GM23338 (cell line): ENCODE results near the gene PITRM1.

ENCODE experiments used
- CREB1 ChIP-seq: fragments of 250-450 bp; sonication (Bioruptor Pico); IDR thresholded peaks from 2 replicates; pipeline ENCODE4 v1.5.0; 2020; ENCODE audit warnings: low read depth, mild to moderate bottlenecking, moderate library complexity
- EZH2 ChIP-seq: fragments of 200-600 bp; sonication (generic); IDR thresholded peaks from one replicate; pipeline ENCODE4 v1.8.0; 2017; ENCODE audit warnings: antibody characterized with exemption, mild to moderate bottlenecking, low read depth; ENCODE audit not compliant: unreplicated experiment
- EZH2phosphoT487 ChIP-seq: fragments of 200-600 bp; sonication (generic); IDR thresholded peaks from one replicate; pipeline ENCODE4 v1.8.1; 2018; ENCODE audit warnings: antibody characterized with exemption; ENCODE audit not compliant: unreplicated experiment
- NANOG ChIP-seq: IDR thresholded peaks from 2 replicates; pipeline ENCODE4 v1.6.1; 2016; ENCODE audit warnings: antibody characterized with exemption, borderline replicate concordance
- POLR2AphosphoS5 ChIP-seq: IDR thresholded peaks from 2 replicates; pipeline ENCODE4 v1.6.1; 2016; ENCODE audit warnings: antibody characterized with exemption, low read depth
- REST ChIP-seq: IDR thresholded peaks from one replicate; pipeline ENCODE4 v1.6.1; 2018; ENCODE audit warnings: antibody characterized with exemption; ENCODE audit not compliant: unreplicated experiment
- ZNF331 ChIP-seq: fragments of 250-450 bp; sonication (Bioruptor Pico); IDR thresholded peaks from 2 replicates; pipeline ENCODE4 v1.5.0; 2020; ENCODE audit warnings: low read depth, mild to moderate bottlenecking, moderate library complexity
- TF ChIP-seq, protein P1 (sequence below), 2 experiments: fragments of 200-600 bp in 1 of 2; sonication (generic) in 1 of 2; conservative IDR thresholded peaks; 2 replicates each; pipeline versions ENCODE4 v1.5.1 to v1.6.1; 2016 to 2017; ENCODE audit warnings: antibody characterized with exemption in 2 of 2, low read depth in 2 of 2, mild to moderate bottlenecking in 2 of 2, moderate library complexity in 1 of 2

- TF ChIP-seq ZNF331 (no peak), EZH2 (no peak), POLR2AphosphoS5 (no peak), EZH2phosphoT487 (no peak), REST (no peak), CREB1 (CRISPR knock-in tag) (no peak), NANOG (no peak)
- TF ChIP-seq, protein P1, sequence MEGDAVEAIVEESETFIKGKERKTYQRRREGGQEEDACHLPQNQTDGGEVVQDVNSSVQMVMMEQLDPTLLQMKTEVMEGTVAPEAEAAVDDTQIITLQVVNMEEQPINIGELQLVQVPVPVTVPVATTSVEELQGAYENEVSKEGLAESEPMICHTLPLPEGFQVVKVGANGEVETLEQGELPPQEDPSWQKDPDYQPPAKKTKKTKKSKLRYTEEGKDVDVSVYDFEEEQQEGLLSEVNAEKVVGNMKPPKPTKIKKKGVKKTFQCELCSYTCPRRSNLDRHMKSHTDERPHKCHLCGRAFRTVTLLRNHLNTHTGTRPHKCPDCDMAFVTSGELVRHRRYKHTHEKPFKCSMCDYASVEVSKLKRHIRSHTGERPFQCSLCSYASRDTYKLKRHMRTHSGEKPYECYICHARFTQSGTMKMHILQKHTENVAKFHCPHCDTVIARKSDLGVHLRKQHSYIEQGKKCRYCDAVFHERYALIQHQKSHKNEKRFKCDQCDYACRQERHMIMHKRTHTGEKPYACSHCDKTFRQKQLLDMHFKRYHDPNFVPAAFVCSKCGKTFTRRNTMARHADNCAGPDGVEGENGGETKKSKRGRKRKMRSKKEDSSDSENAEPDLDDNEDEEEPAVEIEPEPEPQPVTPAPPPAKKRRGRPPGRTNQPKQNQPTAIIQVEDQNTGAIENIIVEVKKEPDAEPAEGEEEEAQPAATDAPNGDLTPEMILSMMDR (conservative IDR thresholded peaks at IDR 0.05; ENCODE audit: low read depth in 2 of 2): no peak
Measured at GRCh38 chr10:3104251-3104918, 68.2 kb downstream of the PITRM1 start.
